Neuronal stem cell (in vitro differentiated cells): ENCODE results near the gene BCCIP.

ENCODE experiments used
- DNase-seq: peaks from one replicate; pipeline ENCODE4 v3.0.0-alpha.2; 2013; ENCODE audit warnings: low spot score
- H2AFZ ChIP-seq: one replicate; pipeline ENCODE4 v1.6.1; 2013; ENCODE audit warnings: mild to moderate bottlenecking, low read length, inconsistent platforms
- H2AK5ac ChIP-seq: 2 replicates; pipeline ENCODE4 v1.6.1; 2013; ENCODE audit warnings: low read depth, mild to moderate bottlenecking, inconsistent platforms, low read length, moderate library complexity, mixed read lengths
- H2BK120ac ChIP-seq: 2 replicates; pipeline ENCODE4 v1.6.1; 2013; ENCODE audit warnings: low read depth, mild to moderate bottlenecking, inconsistent platforms, low read length, moderate library complexity, mixed read lengths
- H2BK12ac ChIP-seq: one replicate; pipeline ENCODE4 v1.6.1; 2013; ENCODE audit warnings: low read length, inconsistent platforms
- H2BK15ac ChIP-seq: 2 replicates; pipeline ENCODE4 v1.6.1; 2013; ENCODE audit warnings: mild to moderate bottlenecking, low read length, inconsistent platforms, mixed read lengths
- H2BK5ac ChIP-seq: one replicate; pipeline ENCODE4 v1.6.1; 2013; ENCODE audit warnings: inconsistent platforms, mild to moderate bottlenecking, low read length, moderate library complexity
- H3K14ac ChIP-seq: one replicate; pipeline ENCODE4 v1.6.1; 2013; ENCODE audit warnings: low read length, inconsistent platforms
- H3K18ac ChIP-seq: 2 replicates; pipeline ENCODE4 v1.6.1; 2013; ENCODE audit warnings: low read length, inconsistent platforms
- H3K23ac ChIP-seq: 2 replicates; pipeline ENCODE4 v1.6.1; 2013; ENCODE audit warnings: low read depth, mild to moderate bottlenecking, mixed read lengths, low read length, inconsistent platforms; ENCODE audit not compliant: poor library complexity
- H3K27ac ChIP-seq: replicated peaks from 3 replicates; pipeline ENCODE4 v1.5.1; 2013; ENCODE audit warnings: low read length, inconsistent platforms
- H3K27me3 ChIP-seq, 3 experiments: 2 replicates each; pipeline ENCODE4 v1.6.1; 2013; ENCODE audit warnings: low read length in 3 of 3, mild to moderate bottlenecking in 2 of 3, inconsistent platforms in 1 of 3, low read depth in 1 of 3, mixed read lengths in 1 of 3, moderate library complexity in 1 of 3; ENCODE audit not compliant: control insufficient read depth in 3 of 3, insufficient read depth in 3 of 3
- H3K36me3 ChIP-seq, 2 donors: replicated peaks in 1 of 2; 2 replicates each; pipeline ENCODE4 v1.6.1; 2013; ENCODE audit warnings: low read length in 2 of 2; ENCODE audit not compliant: control insufficient read depth in 2 of 2, insufficient read depth in 2 of 2
- H3K4ac ChIP-seq: 2 replicates; pipeline ENCODE4 v1.6.1; 2013; ENCODE audit warnings: inconsistent platforms, mild to moderate bottlenecking, low read length, moderate library complexity
- H3K4me1 ChIP-seq, 2 donors: 1 replicate in 1 of 2; 2 replicates in 1 of 2; pipeline ENCODE4 v1.6.1; 2013; ENCODE audit warnings: low read length in 2 of 2, low read depth in 1 of 2; ENCODE audit not compliant: control insufficient read depth in 2 of 2, insufficient read depth in 1 of 2
- H3K4me2 ChIP-seq: one replicate; pipeline ENCODE4 v1.6.1; 2013; ENCODE audit warnings: mild to moderate bottlenecking, low read length, inconsistent platforms; ENCODE audit not compliant: insufficient read depth, poor library complexity, severe bottlenecking
- H3K4me3 ChIP-seq, 2 donors: 2 replicates each; pipeline ENCODE4 v1.5.1; 2013; ENCODE audit warnings: low read length in 2 of 2, mild to moderate bottlenecking in 2 of 2, inconsistent platforms in 1 of 2, moderate library complexity in 1 of 2
- H3K79me1 ChIP-seq: one replicate; pipeline ENCODE4 v1.6.1; 2013; ENCODE audit warnings: low read depth, mild to moderate bottlenecking, inconsistent platforms, low read length, moderate library complexity
- H3K9ac ChIP-seq: one replicate; pipeline ENCODE4 v1.6.1; 2013; ENCODE audit warnings: mild to moderate bottlenecking, low read depth, low read length, inconsistent platforms; ENCODE audit not compliant: poor library complexity
- H3K9me3 ChIP-seq, 2 donors: replicated peaks in 1 of 2; 2 replicates each; pipeline versions ENCODE3 to v1.6.1; 2013; ENCODE audit warnings: low read length in 2 of 2, mild to moderate bottlenecking in 2 of 2, inconsistent platforms in 1 of 2, low read depth in 1 of 2, mixed read lengths in 1 of 2, moderate library complexity in 1 of 2; ENCODE audit not compliant: control insufficient read depth in 2 of 2, insufficient read depth in 1 of 2
- H4K8ac ChIP-seq: one replicate; pipeline ENCODE4 v1.6.1; 2013; ENCODE audit warnings: low read depth, mild to moderate bottlenecking, inconsistent platforms, low read length, moderate library complexity
- H4K91ac ChIP-seq: one replicate; pipeline ENCODE4 v1.6.1; 2013; ENCODE audit warnings: low read length, low read depth, mild to moderate bottlenecking, inconsistent platforms; ENCODE audit not compliant: poor library complexity
- WGBS, 2 donors: extraction: QIAGEN DNeasy Blood & Tissue Kit; methylation state at CpG; one replicate each; pipeline ENCODE4 v1.1.7; 2013; ENCODE audit warnings: missing lambda C conversion rate in 2 of 2, mixed read lengths in 1 of 2; ENCODE audit not compliant: insufficient read length in 2 of 2, insufficient replicate concordance in 1 of 2; ENCODE audit errors: extremely low coverage in 2 of 2; 5-methylcytosine and 5-hydroxymethylcytosine counted together

Gene BCCIP

DNA sequence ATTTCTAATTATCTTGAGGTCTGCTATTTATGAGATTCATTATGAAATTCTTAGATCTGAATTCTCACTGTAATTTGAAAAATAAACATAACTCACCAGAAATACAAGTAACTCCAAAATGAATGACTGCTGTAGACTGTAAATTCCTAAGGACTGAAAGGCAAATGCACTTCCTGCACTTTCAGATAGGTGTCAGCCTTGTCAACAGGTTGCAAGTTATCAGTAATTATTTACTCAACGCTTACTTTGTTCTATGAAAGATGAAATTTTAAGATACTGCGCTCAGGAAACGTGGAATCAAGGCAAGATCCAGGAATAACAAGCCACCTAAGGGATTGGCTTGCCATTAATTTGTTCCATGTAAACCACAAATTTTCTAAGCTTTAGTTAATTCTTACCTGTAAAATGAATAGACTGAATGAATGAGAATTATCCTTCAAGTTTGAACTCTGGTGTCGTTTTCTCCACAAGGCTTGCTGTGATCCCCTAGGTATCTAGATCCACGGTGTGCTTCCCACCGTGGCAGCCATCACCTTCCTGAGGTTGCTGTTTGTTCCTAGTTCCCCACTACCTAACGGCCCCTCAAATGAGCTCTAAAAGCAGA lies 45.1 kb downstream of the BCCIP start:
- no peak overlapping the region for H2BK120ac ChIP-seq
- DNase-seq, result no peak
- no peaks in the 10 kb centered on the region for H3K79me1 ChIP-seq
- no peak overlapping the region for H3K23ac ChIP-seq
- H3K18ac ChIP-seq, result no peak overlapping the region
- H4K8ac ChIP-seq, result no peak overlapping the region
- no peak overlapping the region for H3K4me2 ChIP-seq
- no peak overlapping the region for H3K4ac ChIP-seq
- H3K14ac ChIP-seq, result no peak overlapping the region
- H3K9me3 ChIP-seq, result peaks cover 0 to 3% of the 10 kb centered on the region in 2 donors
- peaks cover 18 to 53% of the 10 kb centered on the region in 2 donors for H3K36me3 ChIP-seq
- no CpG with 5 or more reads among the region's 7 CpGs for WGBS, 2 donors
- H2BK5ac ChIP-seq, result no peak overlapping the region
- H2AFZ ChIP-seq, result no peak overlapping the region
- H2AK5ac ChIP-seq, result no peak overlapping the region
- no peak overlapping the region for H2BK12ac ChIP-seq
- no peak overlapping the region for H2BK15ac ChIP-seq
- H3K9ac ChIP-seq, result no peak overlapping the region
- H3K27ac ChIP-seq, result no peak overlapping the region
- H3K4me1 ChIP-seq, result no peaks in the 10 kb centered on the region
- no peak overlapping the region for H3K4me3 ChIP-seq
- no peaks in the 10 kb centered on the region for H3K27me3 ChIP-seq
- H4K91ac ChIP-seq, result no peak overlapping the region

DNA sequence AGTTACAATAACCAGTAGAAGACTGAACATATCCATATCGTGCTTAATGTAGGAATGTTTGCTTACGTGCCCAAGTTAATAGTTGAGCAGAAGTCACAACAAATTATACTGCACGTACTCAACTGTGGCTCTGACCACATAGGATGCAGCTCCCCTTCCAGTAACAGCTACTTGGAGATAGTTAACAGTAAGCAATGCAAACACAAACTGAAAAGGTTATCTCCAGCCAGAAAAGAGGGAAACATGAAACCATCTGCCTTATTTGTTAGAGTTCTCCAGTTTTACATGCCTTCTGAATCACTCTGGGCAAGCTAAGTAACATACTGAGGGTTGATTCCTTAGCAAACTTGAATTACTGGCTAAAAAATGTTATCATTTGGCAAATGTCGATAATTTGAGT lies 48.0 kb downstream of the BCCIP start:
- H2BK12ac ChIP-seq, result no peak overlapping the region
- no peak overlapping the region for H3K23ac ChIP-seq
- H3K14ac ChIP-seq, result no peak overlapping the region
- no peaks in the 10 kb centered on the region for H3K27me3 ChIP-seq
- peaks cover 7 to 17% of the 10 kb centered on the region in 2 donors for H3K9me3 ChIP-seq
- H3K27ac ChIP-seq, result no peak overlapping the region
- H3K4me1 ChIP-seq, result no peaks in the 10 kb centered on the region
- no peak overlapping the region for H3K4me2 ChIP-seq
- H4K91ac ChIP-seq, result no peak overlapping the region
- H3K4ac ChIP-seq, result no peak overlapping the region
- H2BK120ac ChIP-seq, result no peak overlapping the region
- peaks cover 16 to 54% of the 10 kb centered on the region in 2 donors for H3K36me3 ChIP-seq
- no peak overlapping the region for H2AFZ ChIP-seq
- no peak overlapping the region for H3K18ac ChIP-seq
- no peak overlapping the region for H2AK5ac ChIP-seq
- H3K9ac ChIP-seq, result no peak overlapping the region
- no peak overlapping the region for H2BK15ac ChIP-seq
- H2BK5ac ChIP-seq, result no peak overlapping the region
- H3K4me3 ChIP-seq, result no peak overlapping the region
- H3K79me1 ChIP-seq, result no peaks in the 10 kb centered on the region
- H4K8ac ChIP-seq, result no peak overlapping the region
- DNase-seq, result no peak
- no CpG with 5 or more reads among the region's 4 CpGs for WGBS, 2 donors

GRCh38 chr10:125878957-125879835 lies 55.9 kb downstream of the BCCIP start:
- Histone ChIP-seq H3K27me3 (no peaks in the 10 kb centered on the region), H2AFZ (no peak overlapping the region), H3K4ac (no peak overlapping the region), H4K8ac (no peak overlapping the region), H3K4me3 (peak overlapping the region in 1 of 2 donors; percentile 46), H2BK5ac (no peak overlapping the region), H3K4me1 (peaks cover 7 to 11% of the 10 kb centered on the region in 2 donors), H2AK5ac (no peak overlapping the region), H3K4me2 (peak overlapping the region; percentile 30), H3K9ac (no peak overlapping the region), H3K79me1 (no peaks in the 10 kb centered on the region), H2BK12ac (no peak overlapping the region), H4K91ac (no peak overlapping the region), H3K36me3 (peaks cover 11 to 56% of the 10 kb centered on the region in 2 donors), H2BK120ac (no peak overlapping the region), H3K14ac (no peak overlapping the region), H2BK15ac (no peak overlapping the region), H3K23ac (no peak overlapping the region), H3K18ac (no peak overlapping the region), H3K27ac (peak overlapping the region; percentile 28), H3K9me3 (peaks cover 7 to 38% of the 10 kb centered on the region in 2 donors)
- DNase-seq, result no peak
- WGBS, 2 donors, result no CpG with 5 or more reads among the region's 11 CpGs

DNA sequence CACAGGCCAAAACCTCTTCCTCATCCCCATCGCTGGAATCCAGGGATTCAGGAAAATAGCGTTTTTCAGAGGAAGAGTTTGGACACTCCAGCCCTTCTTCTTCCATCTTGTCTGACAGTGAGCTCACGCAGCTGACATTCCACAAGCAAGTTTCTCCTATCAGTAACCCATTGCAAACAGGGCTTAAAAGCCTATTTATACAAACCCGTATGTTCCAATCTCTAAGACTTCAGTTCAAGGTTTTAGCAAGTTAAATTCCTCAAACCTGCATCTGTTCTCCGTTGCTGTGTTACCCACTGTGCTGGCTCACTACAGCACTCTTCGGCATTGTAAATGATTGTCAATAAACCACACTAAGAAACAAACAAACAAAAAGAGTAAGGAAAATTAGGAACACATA lies 57.4 kb downstream of the BCCIP start:
- Histone ChIP-seq H3K4me1 (peaks cover 7 to 11% of the 10 kb centered on the region in 2 donors), H3K27me3 (no peaks in the 10 kb centered on the region), H4K91ac (no peak overlapping the region), H3K4me3 (peak overlapping the region in 1 of 2 donors; percentile 46), H3K9ac (no peak overlapping the region), H3K27ac (peak overlapping the region; percentile 95), H3K4me2 (peak overlapping the region; percentile 34), H3K79me1 (no peaks in the 10 kb centered on the region), H2BK5ac (no peak overlapping the region), H3K9me3 (peaks cover 5 to 27% of the 10 kb centered on the region in 2 donors), H2AK5ac (no peak overlapping the region), H2BK15ac (no peak overlapping the region), H3K4ac (no peak overlapping the region), H3K36me3 (peaks cover 5 to 49% of the 10 kb centered on the region in 2 donors), H3K18ac (no peak overlapping the region), H4K8ac (no peak overlapping the region), H3K23ac (no peak overlapping the region), H2BK120ac (no peak overlapping the region), H2BK12ac (no peak overlapping the region), H3K14ac (no peak overlapping the region), H2AFZ (peak overlapping the region; percentile 62)
- DNase-seq, result no peak
- no CpG with 5 or more reads among the region's 6 CpGs for WGBS, 2 donors
